IMR-90 (cell line): ENCODE measurements around the gene RNU6-1. TPM values are rescaled to one million over a fixed set of nuclear protein-coding genes. Genes with fewer than 3 reads are reported as not detected.

ENCODE experiments used
- ATAC-seq: fragments of 200-7000 bp; cut with Tn5 transposase; 2 replicates; pipeline ENCODE4 v1.9.1; 2020; ENCODE audit warnings: low read depth, mild to moderate bottlenecking, moderate library complexity
- BruUV-seq: library from RNA; stranded (reverse); fragments of 400-500 nt; replicated peaks from 2 replicates; lab custom pipeline; 2021; lab: Mats Ljungman, UMichigan
- CTCF ChIA-PET: fragments of 300-600 bp; formaldehyde crosslinking; extraction: SDS; loops from one replicate; lab custom pipeline; 2021; ENCODE audit warnings: antibody characterized with exemption; lab: Yijun Ruan, JAX
- POLR2A ChIA-PET: fragments of 300-600 bp; sonication (Branson Sonifier 250); formaldehyde crosslinking; loops from one replicate; lab custom pipeline; 2022; ENCODE audit warnings: antibody characterized with exemption; ENCODE audit not compliant: unreplicated experiment; lab: Charles Lee
- DNase-seq: peaks from one replicate; pipeline ENCODE4 v3.0.0; 2013
- H2AFZ ChIP-seq: replicated peaks from 2 replicates; pipeline ENCODE3; 2013; ENCODE audit warnings: low read length, mild to moderate bottlenecking; ENCODE audit not compliant: poor library complexity
- H2AK5ac ChIP-seq: 2 replicates; pipeline ENCODE4 v1.6.1; 2013; ENCODE audit warnings: low read depth, low read length, inconsistent platforms
- H2AK9ac ChIP-seq: replicated peaks from 2 replicates; pipeline ENCODE3; 2013; ENCODE audit warnings: mild to moderate bottlenecking, low read depth, low read length, moderate library complexity; ENCODE audit not compliant: poor library complexity
- H2BK120ac ChIP-seq: 2 replicates; pipeline ENCODE4 v1.6.1; 2013; ENCODE audit warnings: low read depth, low read length, inconsistent platforms
- H2BK15ac ChIP-seq: 3 replicates; pipeline ENCODE4 v1.6.1; 2013; ENCODE audit warnings: low read depth, low read length, inconsistent platforms
- H2BK20ac ChIP-seq: 2 replicates; pipeline ENCODE4 v1.6.1; 2013; ENCODE audit warnings: low read depth, mild to moderate bottlenecking, inconsistent platforms, low read length, moderate library complexity
- H2BK5ac ChIP-seq: 2 replicates; pipeline ENCODE4 v1.6.1; 2013; ENCODE audit warnings: mild to moderate bottlenecking, low read depth, low read length, inconsistent platforms; ENCODE audit not compliant: poor library complexity, severe bottlenecking
- H3K14ac ChIP-seq: replicated peaks from 2 replicates; pipeline ENCODE4 v1.6.1; 2013; ENCODE audit warnings: low read depth, low read length, inconsistent platforms
- H3K18ac ChIP-seq: 2 replicates; pipeline ENCODE4 v1.6.1; 2013; ENCODE audit warnings: low read depth, low read length, control low read depth
- H3K23ac ChIP-seq: 2 replicates; pipeline ENCODE4 v1.6.1; 2013; ENCODE audit warnings: low read depth, low read length, inconsistent platforms
- H3K27ac ChIP-seq: 2 replicates; pipeline ENCODE4 v1.5.1; 2013; ENCODE audit warnings: mild to moderate bottlenecking, control low read depth, low read length; ENCODE audit not compliant: insufficient read depth
- H3K27me3 ChIP-seq: 2 replicates; pipeline ENCODE4 v1.6.1; 2013; ENCODE audit warnings: low read length; ENCODE audit not compliant: control insufficient read depth, insufficient read depth
- H3K36me3 ChIP-seq: 2 replicates; pipeline ENCODE4 v1.6.1; 2013; ENCODE audit warnings: low read length, mixed read lengths; ENCODE audit not compliant: control insufficient read depth, insufficient read depth
- H3K4ac ChIP-seq: 2 replicates; pipeline ENCODE4 v1.6.1; 2013; ENCODE audit warnings: low read depth, low read length, inconsistent platforms
- H3K4me1 ChIP-seq: 2 replicates; pipeline ENCODE4 v1.6.1; 2013; ENCODE audit warnings: low read length, mixed read lengths; ENCODE audit not compliant: control insufficient read depth, insufficient read depth
- H3K4me2 ChIP-seq: 2 replicates; pipeline ENCODE4 v1.6.1; 2013; ENCODE audit warnings: low read depth, mild to moderate bottlenecking, control low read depth, low read length, moderate library complexity
- H3K4me3 ChIP-seq: 2 replicates; pipeline ENCODE4 v1.5.1; 2013; ENCODE audit warnings: low read depth, mild to moderate bottlenecking, control low read depth, low read length, moderate library complexity; ENCODE audit not compliant: insufficient read depth
- H3K56ac ChIP-seq: 2 replicates; pipeline ENCODE4 v1.6.1; 2013; ENCODE audit warnings: low read length, inconsistent platforms; ENCODE audit not compliant: insufficient read depth; ENCODE audit errors: extremely low read depth
- H3K79me1 ChIP-seq, 2 experiments: 2 replicates each; pipeline ENCODE4 v1.6.1; 2013; ENCODE audit warnings: low read length in 2 of 2, inconsistent platforms in 1 of 2, low read depth in 1 of 2
- H3K9ac ChIP-seq: 2 replicates; pipeline ENCODE4 v1.6.1; 2013; ENCODE audit warnings: low read depth, low read length, control low read depth
- H3K9me1 ChIP-seq: 2 replicates; pipeline ENCODE4 v1.6.1; 2013; ENCODE audit warnings: low read length, inconsistent platforms; ENCODE audit not compliant: insufficient read depth
- H3K9me3 ChIP-seq: 2 replicates; pipeline ENCODE4 v1.6.1; 2013; ENCODE audit warnings: low read length; ENCODE audit not compliant: control insufficient read depth, insufficient read depth
- H4K20me1 ChIP-seq: 2 replicates; pipeline ENCODE4 v1.6.1; 2013; ENCODE audit warnings: low read length, inconsistent platforms; ENCODE audit not compliant: insufficient read depth
- H4K5ac ChIP-seq: 2 replicates; pipeline ENCODE4 v1.6.1; 2013; ENCODE audit warnings: mild to moderate bottlenecking, low read depth, low read length, control low read depth
- H4K8ac ChIP-seq, 2 experiments: 2 replicates each; pipeline ENCODE4 v1.6.1; 2013; ENCODE audit warnings: low read depth in 2 of 2, low read length in 2 of 2, control low read depth in 1 of 2, inconsistent platforms in 1 of 2
- H4K91ac ChIP-seq: 2 replicates; pipeline ENCODE4 v1.6.1; 2013; ENCODE audit warnings: low read depth, low read length, inconsistent platforms; ENCODE audit not compliant: insufficient read depth
- BHLHE40 ChIP-seq: fragments of 150-350 bp; IDR thresholded peaks from 2 replicates; pipeline ENCODE4 v1.6.1; 2016; ENCODE audit warnings: mild to moderate bottlenecking, low read depth, low read length
- CEBPB ChIP-seq: IDR thresholded peaks from 2 replicates; pipeline ENCODE4 v1.6.1; 2012; ENCODE audit warnings: low read depth, low read length, improper control_type of control experiment
- CHD1 ChIP-seq: IDR thresholded peaks from 2 replicates; pipeline ENCODE4 v1.6.1; 2012; ENCODE audit warnings: low read depth, low read length, improper control_type of control experiment
- FOS ChIP-seq: fragments of 150-350 bp; IDR thresholded peaks from 2 replicates; pipeline ENCODE4 v1.6.1; 2016; ENCODE audit warnings: low read depth, low read length
- MAFK ChIP-seq: IDR thresholded peaks from 2 replicates; pipeline ENCODE4 v1.6.1; 2012; ENCODE audit warnings: low read depth, low read length, improper control_type of control experiment
- MAZ ChIP-seq: IDR thresholded peaks from 2 replicates; pipeline ENCODE4 v1.6.1; 2012; ENCODE audit warnings: low read depth, mild to moderate bottlenecking, low read length, improper control_type of control experiment, moderate library complexity, borderline replicate concordance
- MXI1 ChIP-seq: IDR thresholded peaks from 2 replicates; pipeline ENCODE4 v1.6.1; 2012; ENCODE audit warnings: low read depth, mild to moderate bottlenecking, low read length, moderate library complexity, borderline replicate concordance
- NFE2L2 ChIP-seq: fragments of 150-350 bp; IDR thresholded peaks from 2 replicates; pipeline ENCODE4 v1.6.1; 2016; ENCODE audit warnings: low read depth, mild to moderate bottlenecking, low read length
- POLR2A ChIP-seq: IDR thresholded peaks from 2 replicates; pipeline ENCODE4 v1.6.1; 2012; ENCODE audit warnings: mild to moderate bottlenecking, low read depth, low read length
- RAD21 ChIP-seq: IDR thresholded peaks from 2 replicates; pipeline ENCODE4 v1.6.1; 2012; ENCODE audit warnings: low read length, improper control_type of control experiment
- RCOR1 ChIP-seq: IDR thresholded peaks from 2 replicates; pipeline ENCODE4 v1.6.1; 2012; ENCODE audit warnings: mild to moderate bottlenecking, low read length, improper control_type of control experiment; ENCODE audit not compliant: insufficient replicate concordance
- RFX5 ChIP-seq: IDR thresholded peaks from 2 replicates; pipeline ENCODE4 v1.8.0; 2012; ENCODE audit warnings: low read depth, mild to moderate bottlenecking, low read length, moderate library complexity
- SMC3 ChIP-seq: fragments of 150-350 bp; IDR thresholded peaks from 2 replicates; pipeline ENCODE4 v1.6.1; 2016; ENCODE audit warnings: low read depth, mild to moderate bottlenecking, antibody characterized with exemption, low read length, moderate library complexity
- WGBS, 2 experiments: methylation state at CpG; one replicate each; pipeline versions ENCODE4 v1.1.5 to v1.1.7; 2013; ENCODE audit warnings: missing lambda C conversion rate in 2 of 2; ENCODE audit not compliant: insufficient read length in 1 of 2; ENCODE audit errors: extremely low coverage in 2 of 2; 5-methylcytosine and 5-hydroxymethylcytosine counted together
- dilution Hi-C: fragments of 300-500 bp; cut with HindIII; formaldehyde crosslinking; loops from one replicate; pipeline ENCODE4 v1.14.3; 2018; ENCODE audit warnings: low sequenced_read_pairs; ENCODE audit not compliant: unreplicated experiment
- in situ Hi-C: fragments of 300-500 bp; cut with MboI; formaldehyde crosslinking; loops from 3 replicates; pipeline ENCODE4 v1.14.3; 2019; ENCODE audit warnings: low sequenced_read_pairs, inconsistent platforms, mixed read lengths
- intact Hi-C: fragments of 100-400 bp; cut with micrococcal nuclease; formaldehyde crosslinking; loops from 2 replicates; pipeline ENCODE4 v1.10.0; 2022
- polyA plus RNA-seq, 3 experiments: library from polyadenylated mRNA; depleted of rRNA; stranded (reverse); fragments of >200 nt; gene quantifications; 2 replicates each; pipeline ENCODE4 v1.2.3, GENCODE V29; 2012; ENCODE audit warnings: low replicate concordance in 1 of 3
- total RNA-seq: library from RNA; depleted of rRNA; stranded (reverse); fragments of >200 nt; gene quantifications from 2 replicates; pipeline ENCODE4 v1.2.3, GENCODE V29; 2012
- TF ChIP-seq, protein P1 (sequence below): conservative IDR thresholded peaks from 2 replicates; pipeline ENCODE4 v1.5.1; 2012; ENCODE audit warnings: mild to moderate bottlenecking, low read depth, low read length, improper control_type of control experiment
- TF ChIP-seq, protein P2 (sequence below): fragments of 150-350 bp; IDR thresholded peaks from 2 replicates; pipeline ENCODE4 v1.6.1; 2017; ENCODE audit warnings: mild to moderate bottlenecking, antibody characterized with exemption, low read length, low read depth
- TF ChIP-seq, protein P3 (sequence below): fragments of 150-350 bp; IDR thresholded peaks from 2 replicates; pipeline ENCODE4 v1.6.1; 2016; ENCODE audit warnings: low read depth, mild to moderate bottlenecking, low read length, moderate library complexity, borderline replicate concordance

RNU6-1 gene
- total and polyA plus RNA-seq, 2 of the 4 experiments (the other 2 are of a cell fraction), result not detected

DNA sequence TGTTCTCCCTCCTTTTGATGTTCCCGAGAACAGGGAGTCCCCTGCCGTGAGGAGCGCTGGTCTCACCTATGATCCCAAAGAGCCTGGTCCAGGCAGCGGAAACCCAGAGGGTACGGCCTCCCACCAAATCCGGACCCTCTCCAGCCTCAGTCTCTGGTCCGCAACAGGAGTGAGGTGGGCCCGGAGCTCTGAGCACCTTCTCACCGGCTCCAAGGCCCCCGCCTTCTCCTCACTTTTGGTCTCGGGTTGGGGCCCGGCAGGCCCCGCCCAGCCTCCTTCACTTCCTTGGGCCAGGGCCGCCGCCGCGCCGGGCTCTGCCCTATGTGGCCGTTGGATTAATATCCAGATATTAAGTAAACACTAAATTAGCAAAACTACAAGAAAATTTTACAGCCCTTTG, 20.2 kb downstream of the RNU6-1 start:
- intact Hi-C loops, result no loop called here
- DNase-seq, result no peak
- no peaks in the 10 kb centered on the region for H3K4me1 ChIP-seq
- no peak overlapping the region for H2AK5ac ChIP-seq
- in situ Hi-C loops, result no loop called here
- no peak overlapping the region for H3K4me3 ChIP-seq
- no peak overlapping the region for H3K27ac ChIP-seq
- no peak overlapping the region for H3K18ac ChIP-seq
- dilution Hi-C loops, result no loop called here
- no peak overlapping the region for H2AFZ ChIP-seq
- no peak overlapping the region for H3K23ac ChIP-seq
- H4K91ac ChIP-seq, result no peak overlapping the region
- ChIA-PET CTCF (no interaction called here), POLR2A (no interaction called here)
- H3K9me3 ChIP-seq, result peaks cover 14% of the 10 kb centered on the region; the same call in 1 of the 2 replicates
- H4K20me1 ChIP-seq, result peaks cover 15% of the 10 kb centered on the region
- no peak overlapping the region for H3K4ac ChIP-seq
- no peak overlapping the region for H2BK15ac ChIP-seq
- H2BK20ac ChIP-seq, result no peak overlapping the region
- H3K36me3 ChIP-seq, result no peaks in the 10 kb centered on the region
- no peak overlapping the region for H3K9ac ChIP-seq
- no peak overlapping the region for H3K4me2 ChIP-seq
- H2BK120ac ChIP-seq, result no peak overlapping the region
- no peak overlapping the region for H2AK9ac ChIP-seq
- no peak overlapping the region for H3K14ac ChIP-seq
- peaks cover 75% of the 10 kb centered on the region for H3K27me3 ChIP-seq
- no peaks in the 10 kb centered on the region; a peak in 1 of 4 replicates for H3K79me1 ChIP-seq
- H3K9me1 ChIP-seq, result no peaks in the 10 kb centered on the region; the same call in 1 of the 2 replicates
- no peak overlapping the region for H3K56ac ChIP-seq
- ATAC-seq, result no peak
- no TSS peak for BruUV-seq
- no peak overlapping the region for H4K5ac ChIP-seq
- H2BK5ac ChIP-seq, result no peak overlapping the region
- no peak overlapping the region for H4K8ac ChIP-seq
- 20% methylated on average over 1 of the region's 19 CpGs; no CpG with 5 or more reads in 1 of the 2 experiments for WGBS, 2 experiments
- TF ChIP-seq, protein P1, sequence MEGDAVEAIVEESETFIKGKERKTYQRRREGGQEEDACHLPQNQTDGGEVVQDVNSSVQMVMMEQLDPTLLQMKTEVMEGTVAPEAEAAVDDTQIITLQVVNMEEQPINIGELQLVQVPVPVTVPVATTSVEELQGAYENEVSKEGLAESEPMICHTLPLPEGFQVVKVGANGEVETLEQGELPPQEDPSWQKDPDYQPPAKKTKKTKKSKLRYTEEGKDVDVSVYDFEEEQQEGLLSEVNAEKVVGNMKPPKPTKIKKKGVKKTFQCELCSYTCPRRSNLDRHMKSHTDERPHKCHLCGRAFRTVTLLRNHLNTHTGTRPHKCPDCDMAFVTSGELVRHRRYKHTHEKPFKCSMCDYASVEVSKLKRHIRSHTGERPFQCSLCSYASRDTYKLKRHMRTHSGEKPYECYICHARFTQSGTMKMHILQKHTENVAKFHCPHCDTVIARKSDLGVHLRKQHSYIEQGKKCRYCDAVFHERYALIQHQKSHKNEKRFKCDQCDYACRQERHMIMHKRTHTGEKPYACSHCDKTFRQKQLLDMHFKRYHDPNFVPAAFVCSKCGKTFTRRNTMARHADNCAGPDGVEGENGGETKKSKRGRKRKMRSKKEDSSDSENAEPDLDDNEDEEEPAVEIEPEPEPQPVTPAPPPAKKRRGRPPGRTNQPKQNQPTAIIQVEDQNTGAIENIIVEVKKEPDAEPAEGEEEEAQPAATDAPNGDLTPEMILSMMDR, result no peak
- TF ChIP-seq MAZ, result no peak
- TF ChIP-seq, protein P2, sequence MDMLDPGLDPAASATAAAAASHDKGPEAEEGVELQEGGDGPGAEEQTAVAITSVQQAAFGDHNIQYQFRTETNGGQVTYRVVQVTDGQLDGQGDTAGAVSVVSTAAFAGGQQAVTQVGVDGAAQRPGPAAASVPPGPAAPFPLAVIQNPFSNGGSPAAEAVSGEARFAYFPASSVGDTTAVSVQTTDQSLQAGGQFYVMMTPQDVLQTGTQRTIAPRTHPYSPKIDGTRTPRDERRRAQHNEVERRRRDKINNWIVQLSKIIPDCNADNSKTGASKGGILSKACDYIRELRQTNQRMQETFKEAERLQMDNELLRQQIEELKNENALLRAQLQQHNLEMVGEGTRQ, result no peak
- no peak for TF ChIP-seq NFE2L2
- TF ChIP-seq MXI1, result no peak
- TF ChIP-seq POLR2A, result no peak
- no peak for TF ChIP-seq RCOR1
- no peak for TF ChIP-seq RAD21
- no peak for TF ChIP-seq FOS
- TF ChIP-seq SMC3, result no peak
- no peak for TF ChIP-seq RFX5
- TF ChIP-seq, protein P3, sequence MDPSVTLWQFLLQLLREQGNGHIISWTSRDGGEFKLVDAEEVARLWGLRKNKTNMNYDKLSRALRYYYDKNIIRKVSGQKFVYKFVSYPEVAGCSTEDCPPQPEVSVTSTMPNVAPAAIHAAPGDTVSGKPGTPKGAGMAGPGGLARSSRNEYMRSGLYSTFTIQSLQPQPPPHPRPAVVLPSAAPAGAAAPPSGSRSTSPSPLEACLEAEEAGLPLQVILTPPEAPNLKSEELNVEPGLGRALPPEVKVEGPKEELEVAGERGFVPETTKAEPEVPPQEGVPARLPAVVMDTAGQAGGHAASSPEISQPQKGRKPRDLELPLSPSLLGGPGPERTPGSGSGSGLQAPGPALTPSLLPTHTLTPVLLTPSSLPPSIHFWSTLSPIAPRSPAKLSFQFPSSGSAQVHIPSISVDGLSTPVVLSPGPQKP, result no peak
- no peak for TF ChIP-seq CHD1
- TF ChIP-seq BHLHE40, result no peak
- no peak for TF ChIP-seq CEBPB
- TF ChIP-seq MAFK, result no peak
